Left cardiac atrium (tissue), 4 donors: Measurements from ENCODE around the gene PDZK1. TPM values are rescaled to one million over a fixed set of nuclear protein-coding genes. Genes with fewer than 3 reads are reported as not detected.
A peak's percentile ranks its signal among the peaks of the same experiment; 100 is the strongest.
"Not testable (repeated sequence)": the region's sequence is repeated elsewhere in the genome, so short reads cannot be mapped to it uniquely, and the experiment has no call there.

Experiments used
- ATAC-seq, 2 donors: fragments of 200-7000 bp; cut with Tn5 transposase; one replicate each; pipeline ENCODE4 v1.9.1; 2020; ENCODE audit warnings: mild to moderate bottlenecking in 2 of 2, moderate library complexity in 2 of 2
- DNase-seq: peaks from one replicate; pipeline ENCODE4 v3.0.0-alpha.2; 2020
- intact Hi-C, 2 donors: fragments of 100-400 bp; cut with DNase I; formaldehyde crosslinking; loops; one replicate each; pipeline versions ENCODE4 v1.14.1 to v1.15.1; 2022 to 2023
- long read RNA-seq: library from polyadenylated mRNA; unstranded; transcript quantifications from one replicate; pipeline ENCODE4 v2.0.0, GENCODE V29; 2021
- total RNA-seq, 2 donors: library from RNA; stranded (reverse); fragmentation: NEBNext Ultra II Directional; extraction: Animal tissue kit (Norgen Biotek cat#: 25700); gene quantifications; one replicate each; pipeline ENCODE4 v1.2.1, GENCODE V29; 2021
- donor health status: DM: no; HTN: yes; CAD: no.
- donor health status: DM: no; HTN: yes; CAD: no; lungs with severe emphysema.
- donor health status: DM: yes; HTN: yes; CAD: no.
- donor health status: Dilated cardiomyopathy.

The PDZK1 gene
- under 1 TPM; 0.12 to 0.65 TPM for total RNA-seq
- long read RNA-seq, partial matches to known transcripts, result 0 of 1 reads
- long read RNA-seq, other reads (novel, unspliced or antisense), result 1 of 1 reads

DNA sequence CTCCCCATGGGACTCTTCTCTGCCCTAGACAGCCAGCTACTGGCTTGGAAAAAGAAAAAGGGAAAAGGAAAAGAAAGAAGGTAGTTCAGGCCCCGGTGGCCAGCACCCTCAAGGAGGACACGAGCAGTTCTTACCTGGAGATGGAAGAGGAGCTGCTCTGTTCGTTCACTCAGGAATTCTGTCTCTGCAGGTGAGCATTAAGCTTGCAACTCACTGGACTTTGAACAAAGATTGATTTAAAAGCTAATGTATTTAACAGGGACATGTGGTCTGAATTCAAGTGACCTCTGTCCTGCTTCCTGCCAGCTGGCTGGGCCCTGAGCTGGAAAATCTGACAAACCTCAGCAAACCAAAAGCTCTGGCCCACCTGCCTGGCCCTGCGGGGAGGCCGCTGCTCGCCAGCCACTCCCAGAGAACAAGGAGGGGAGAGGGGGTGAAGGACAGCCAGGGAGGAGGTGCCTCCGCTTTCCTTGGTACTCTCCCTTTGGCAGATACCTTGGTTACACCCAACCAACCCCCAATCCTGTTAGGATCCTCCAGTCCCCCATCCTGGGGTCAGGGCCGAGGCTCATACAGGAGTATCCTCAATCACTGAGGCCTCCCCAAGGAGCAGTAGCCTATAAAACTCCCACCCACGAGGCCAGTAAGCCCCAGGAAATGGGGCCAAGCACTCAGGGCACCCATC is at the start of gene PDZK1:
Gene PDZK1, minus strand, starts transcription at position 186 of the 685 bp plus-strand sequence. CDS start 19,347 bp downstream, outside the sequence.
- no peak for DNase-seq
- ATAC-seq, result no peak
- intact Hi-C loops, result no loop called here

DNA sequence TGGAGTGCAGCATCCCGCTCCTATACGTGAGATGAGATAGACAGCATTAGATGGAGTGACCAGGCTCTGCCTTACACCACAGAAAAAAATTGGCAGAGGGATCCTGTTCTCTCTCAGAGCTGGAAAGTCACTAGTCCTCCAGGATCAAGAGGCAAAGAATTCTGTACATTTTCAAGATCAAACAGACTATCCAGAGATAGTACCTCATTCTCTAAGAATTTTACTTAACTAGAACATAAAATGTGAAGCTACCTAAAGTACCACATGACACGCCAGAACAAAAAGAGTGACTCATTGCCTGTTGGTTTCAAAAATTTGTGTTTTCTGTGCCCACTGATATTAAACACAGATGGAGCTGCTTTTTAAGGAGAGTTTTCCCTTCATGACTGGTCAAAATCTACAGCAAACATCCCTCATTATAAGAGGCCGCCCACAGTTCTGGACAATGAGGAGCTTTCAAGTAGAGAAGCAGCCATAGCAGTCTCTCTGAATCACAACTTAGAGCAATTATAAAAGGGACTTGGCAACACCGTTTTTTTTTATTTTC is 44.4 kb upstream of the PDZK1 start:
- ATAC-seq, result peak in 1 of 2 donors; percentile 34
- intact Hi-C loops, result no loop called here

DNA sequence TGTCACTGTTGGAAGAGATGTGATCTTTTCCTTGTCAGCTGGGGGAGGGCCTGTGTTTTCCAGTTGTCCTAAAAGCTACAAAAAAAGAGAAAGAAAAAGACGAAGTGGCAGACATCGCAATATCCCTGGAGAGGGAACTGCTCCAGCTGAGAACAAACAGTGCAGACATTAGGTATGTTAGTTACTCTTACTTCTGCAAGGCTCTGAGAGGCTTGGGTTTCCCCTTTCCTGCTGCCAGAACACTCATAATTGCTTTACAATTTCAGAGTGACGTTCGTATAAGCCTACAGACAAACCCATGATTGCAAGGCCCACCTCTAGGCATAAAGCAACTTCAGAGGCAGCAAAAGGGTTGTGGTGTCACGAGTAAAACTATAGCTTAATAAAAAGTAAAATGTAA is 43.3 kb upstream of the PDZK1 start:
- intact Hi-C loops, result no loop called here
- DNase-seq (no peak), ATAC-seq (no peak)

More for the DNA sequence above, 44.4 kb upstream of the PDZK1 start:
- DNase-seq, result no peak

DNA sequence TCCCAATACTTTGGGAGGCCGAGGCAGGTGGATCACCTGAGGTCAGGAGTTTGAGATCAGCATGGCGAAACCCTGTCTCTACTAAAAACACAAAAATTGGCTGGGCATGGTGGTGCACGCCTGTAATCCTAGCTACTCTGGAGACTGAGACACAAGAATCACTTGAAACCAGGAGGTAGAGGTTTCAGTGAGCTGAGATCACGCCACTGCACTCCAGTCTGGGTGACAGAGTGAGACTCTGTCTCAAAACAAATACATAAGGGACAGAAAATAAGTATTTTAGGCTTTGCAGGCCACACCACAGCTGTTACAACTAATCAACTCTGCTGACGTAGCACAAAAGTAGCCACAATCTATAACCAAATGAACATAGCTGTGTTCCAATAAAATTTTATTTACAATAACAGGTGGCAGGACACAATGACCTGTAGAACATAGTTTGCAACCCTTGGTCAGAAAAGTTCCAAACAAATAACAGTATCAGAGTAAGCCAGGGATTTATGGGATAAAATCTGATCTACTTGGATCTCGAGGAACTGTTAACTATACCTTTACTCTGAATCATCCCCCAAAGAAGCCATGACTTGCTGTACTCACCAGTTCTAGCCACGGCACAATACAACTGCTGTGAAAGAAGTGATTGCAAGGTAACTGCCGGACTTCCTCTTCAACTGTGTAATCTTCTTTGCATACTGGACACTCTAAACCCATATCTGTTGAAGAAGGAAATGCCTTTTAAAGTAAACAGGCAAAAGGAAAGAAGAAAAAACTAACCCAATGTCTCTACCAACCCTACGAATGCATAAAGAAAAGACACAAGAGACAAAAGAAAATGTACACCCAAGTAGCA is 40.5 kb upstream of the PDZK1 start:
- no peak for DNase-seq
- ATAC-seq, result no peak
- intact Hi-C loops, result no loop called here

DNA sequence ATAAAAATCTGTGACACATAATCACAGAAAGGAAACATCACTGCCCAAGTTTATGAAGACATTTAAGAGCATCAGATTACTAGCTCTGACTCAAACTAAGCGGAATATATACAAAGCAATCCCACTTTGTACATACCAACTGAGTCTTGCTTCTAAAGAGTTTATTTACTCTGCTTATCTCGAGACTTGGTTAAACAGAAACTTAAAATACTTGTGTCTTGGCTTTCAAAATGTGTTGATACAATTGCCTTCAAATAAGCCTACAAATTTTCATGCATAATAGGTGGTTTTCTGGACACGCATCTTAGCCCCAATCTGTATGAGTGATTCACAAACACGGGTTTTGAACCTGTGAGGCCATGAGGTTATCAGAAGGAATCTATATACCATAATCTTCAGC is 33.1 kb upstream of the PDZK1 start:
- no peak for ATAC-seq
- intact Hi-C loops, result no loop called here

GRCh38 chr1:145736191-145736590 is 29.0 kb upstream of the PDZK1 start:
- intact Hi-C loops, result no loop called here
- no peak for ATAC-seq
- no peak for DNase-seq

More for the DNA sequence above, 33.1 kb upstream of the PDZK1 start:
- DNase-seq, result no peak

GRCh38 chr1:145730900-145731299 is 23.7 kb upstream of the PDZK1 start:
- intact Hi-C loops, result no loop called here
- DNase-seq (no peak), ATAC-seq (no peak)

GRCh38 chr1:145730467-145730866 is 23.3 kb upstream of the PDZK1 start:
- DNase-seq, result no peak
- intact Hi-C loops, result no loop called here
- no peak for ATAC-seq

GRCh38 chr1:145729666-145730436 is 22.7 kb upstream of the PDZK1 start:
- ATAC-seq, result no peak
- intact Hi-C loops, result no loop called here
- DNase-seq, result no peak

GRCh38 chr1:145729196-145729595 is 22.0 kb upstream of the PDZK1 start:
- ATAC-seq (no peak), DNase-seq (no peak)
- intact Hi-C loops, result no loop called here

DNA sequence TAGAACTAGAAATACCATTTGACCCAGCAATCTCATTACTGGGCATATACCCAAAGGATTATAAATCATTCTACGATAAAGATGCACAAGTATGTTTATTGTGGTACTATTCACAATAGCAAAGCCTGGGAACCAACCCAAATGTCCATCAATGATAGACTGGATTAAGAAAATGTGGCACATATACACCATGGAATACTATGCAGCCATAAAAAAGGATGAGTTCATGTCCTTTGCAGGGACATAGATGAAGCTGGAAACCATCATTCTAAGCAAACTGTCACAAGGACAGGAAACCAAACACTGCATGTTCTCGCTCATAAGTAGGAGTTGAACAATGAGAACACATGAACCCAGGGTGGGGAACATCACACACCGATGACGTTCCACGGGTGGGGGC is 19.0 kb upstream of the PDZK1 start:
- intact Hi-C loops, ATAC-seq, DNase-seq: not testable (repeated sequence)

GRCh38 chr1:145720878-145721671 is 13.9 kb upstream of the PDZK1 start:
- DNase-seq (peak; percentile 71), ATAC-seq (peak; percentile 96 to 97)
- intact Hi-C loops, result no loop called here

- ATAC-seq (no peak), DNase-seq (no peak)
- intact Hi-C loops, result no loop called here
Observed at GRCh38 chr1:145720556-145720877, 13.3 kb upstream of the PDZK1 start.

DNA sequence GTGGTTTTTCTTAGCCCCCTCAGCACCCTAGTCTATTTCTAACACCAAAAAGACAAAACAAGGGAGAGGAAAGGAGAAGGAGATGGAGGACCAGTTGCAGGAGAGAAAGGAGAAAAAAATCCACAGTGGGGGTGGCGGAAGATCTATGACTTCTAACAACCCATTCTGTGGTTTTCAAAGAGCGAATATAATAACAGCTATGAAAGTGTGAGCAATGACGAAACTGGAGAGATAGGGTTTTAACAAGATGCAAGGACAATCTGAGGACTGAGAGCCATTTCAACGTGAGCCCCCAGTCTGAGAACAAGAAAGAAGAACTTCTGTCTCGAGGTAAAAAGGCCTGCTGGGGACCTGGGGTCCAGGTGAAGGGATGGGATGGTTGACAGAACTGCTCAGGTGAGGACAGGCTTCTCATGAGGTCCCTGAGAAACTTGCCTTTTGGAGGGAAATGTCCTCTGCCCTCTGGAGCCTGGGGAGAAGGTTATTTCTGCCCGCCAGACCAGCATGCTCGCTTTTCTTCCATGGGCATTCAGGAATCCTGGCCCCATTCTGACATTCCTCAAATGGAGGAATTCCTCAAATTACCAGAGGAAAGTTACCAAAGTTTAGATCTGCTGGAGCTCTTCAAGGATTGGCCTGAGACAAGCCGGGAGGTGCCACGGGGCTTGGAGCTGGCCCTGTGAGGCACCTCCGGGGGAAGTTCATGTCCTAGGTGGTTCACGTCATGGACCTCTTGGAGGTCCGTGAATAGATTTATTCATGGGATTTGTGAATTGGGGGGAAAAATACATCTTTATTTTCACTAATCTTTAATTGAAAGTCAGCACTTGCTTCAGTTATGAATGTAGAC is 12.3 kb upstream of the PDZK1 start, which contains the start of gene CD160:
Gene CD160, plus strand, starts transcription at position 270 of the 850 bp plus-strand sequence. CDS start 8,829 bp downstream, outside the sequence.
- no peak for DNase-seq
- ATAC-seq, result no peak
- intact Hi-C loops, result no loop called here

- ATAC-seq, intact Hi-C loops: not testable (repeated sequence)
Observed at GRCh38 chr1:145718465-145718864, 11.3 kb upstream of the PDZK1 start.

GRCh38 chr1:145717833-145718232 is 10.7 kb upstream of the PDZK1 start:
- no peak for DNase-seq
- ATAC-seq, result no peak
- intact Hi-C loops, result no loop called here

More at GRCh38 chr1:145718465-145718864, 11.3 kb upstream of the PDZK1 start:
- DNase-seq, result not testable (repeated sequence)

DNA sequence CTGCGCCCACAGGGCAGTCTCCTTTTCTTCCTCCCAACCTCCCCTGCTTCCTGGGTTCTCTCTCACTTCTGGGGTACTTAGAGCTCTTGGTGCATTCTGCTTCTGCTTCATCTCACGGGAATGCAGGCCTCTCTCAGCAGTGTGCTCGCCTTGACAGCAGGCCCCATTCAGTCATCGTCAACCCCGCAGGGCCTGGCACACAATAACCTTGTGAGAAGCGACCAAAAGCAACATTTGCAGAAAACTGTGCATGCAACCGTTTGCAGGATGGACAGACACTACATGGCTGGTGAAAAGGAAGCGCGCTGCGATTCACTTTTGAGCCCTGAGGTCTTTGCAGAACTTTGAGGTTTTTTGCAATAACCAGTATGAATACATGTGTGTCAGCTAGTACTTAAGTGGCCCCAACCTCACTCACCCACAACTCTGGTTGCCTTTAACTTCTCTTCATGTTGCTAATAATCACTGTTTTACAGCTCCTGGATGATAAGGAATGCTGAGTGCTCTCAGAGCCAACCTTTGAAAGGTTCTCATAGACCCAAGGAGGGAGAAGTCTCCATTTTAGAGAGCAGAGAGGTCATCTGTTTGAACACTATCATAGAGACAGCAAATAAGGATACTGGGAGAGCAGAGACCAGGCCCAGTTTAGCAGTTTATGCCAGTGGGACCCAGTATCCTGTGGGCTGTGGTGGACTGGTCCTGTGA is 9.6 kb upstream of the PDZK1 start:
- ATAC-seq (no peak), DNase-seq (no peak)
- intact Hi-C loops, result no loop called here
